Measurements from ENCODE around the gene SKP1.

Gene SKP1

GRCh38 chr5:134139891-134140469 lies 36.8 kb downstream of the SKP1 start:
- no peak for TF ChIP-seq EZH2phosphoT487 (IDR thresholded peaks at IDR 0.05; ENCODE audit: borderline replicate concordance)
- Histone ChIP-seq H3K36me3 (ENCODE audit: insufficient read depth, low read length) (peaks cover 5% of the 10 kb centered on the region; the same call in 1 of the 2 replicates), H3K4me2 (ENCODE audit: low read depth, low read length, poor library complexity, severe bottlenecking) (peak overlapping the region; percentile 39), H3K4me1 (ENCODE audit: insufficient read depth, low read length, poor library complexity, severe bottlenecking) (peaks cover 39% of the 10 kb centered on the region), H3K4me3 (ENCODE audit: low read length, poor library complexity, severe bottlenecking) (no peak overlapping the region), H3K27me3 (ENCODE audit: insufficient read depth, low read length, poor library complexity, severe bottlenecking) (no peaks in the 10 kb centered on the region), H2AFZ (ENCODE audit: low read length) (no peak overlapping the region), H3K9ac (ENCODE audit: low read depth, low read length, poor library complexity, severe bottlenecking) (peak overlapping the region; percentile 62), H3F3A (ENCODE audit: low read depth) (no peaks in the 10 kb centered on the region), H3K9me2 (replicated peaks; ENCODE audit: low read depth, low read length) (no peaks in the 10 kb centered on the region), H3K79me2 (ENCODE audit: insufficient read depth, low read length) (no peaks in the 10 kb centered on the region), H4K20me1 (ENCODE audit: insufficient read depth, low read length, poor library complexity, severe bottlenecking) (no peaks in the 10 kb centered on the region), H3K9me3 (ENCODE audit: insufficient read depth, low read depth, low read length) (no peaks in the 10 kb centered on the region)

DNA sequence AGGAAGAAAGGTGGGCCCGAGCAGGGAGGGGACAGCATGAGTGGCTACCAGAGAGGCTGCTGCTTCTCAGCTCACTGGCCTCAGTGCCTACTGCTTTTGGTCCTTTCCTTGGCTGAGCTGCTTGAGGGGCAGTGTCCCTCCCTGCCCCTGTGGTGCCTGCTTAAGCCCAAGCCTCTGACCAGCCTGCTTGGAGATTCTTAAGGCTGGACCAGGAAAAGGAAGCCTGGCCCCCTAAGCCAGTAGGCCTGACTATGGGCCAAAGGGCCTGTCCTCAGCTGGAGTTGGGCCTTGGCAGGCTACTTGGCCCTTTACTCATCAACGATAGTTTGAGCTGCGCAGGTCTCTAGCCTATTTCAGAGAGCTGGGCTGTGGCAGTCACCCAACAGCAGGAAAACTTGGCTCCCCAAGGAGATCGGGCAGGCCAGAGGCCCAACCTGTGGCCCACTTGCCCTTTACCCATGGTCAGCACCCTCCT lies 37.3 kb downstream of the SKP1 start:
- H3K4me2 ChIP-seq (ENCODE audit: low read depth, low read length, poor library complexity, severe bottlenecking): no peak overlapping the region
- H3K4me1 ChIP-seq (ENCODE audit: insufficient read depth, low read length, poor library complexity, severe bottlenecking): peaks cover 39% of the 10 kb centered on the region
- H2AFZ ChIP-seq (ENCODE audit: low read length): no peak overlapping the region
- peaks cover 4% of the 10 kb centered on the region; the same call in 1 of the 2 replicates for H3K36me3 ChIP-seq (ENCODE audit: insufficient read depth, low read length)
- H3K4me3 ChIP-seq (ENCODE audit: low read length, poor library complexity, severe bottlenecking): no peak overlapping the region
- H3K9me3 ChIP-seq (ENCODE audit: insufficient read depth, low read depth, low read length): no peaks in the 10 kb centered on the region
- no peaks in the 10 kb centered on the region for H3K9me2 ChIP-seq (replicated peaks; ENCODE audit: low read depth, low read length)
- peak overlapping the region; percentile 62 for H3K9ac ChIP-seq (ENCODE audit: low read depth, low read length, poor library complexity, severe bottlenecking)
- TF ChIP-seq CTCF (conservative IDR thresholded peaks at IDR 0.05; ENCODE audit: low read length): no peak
- TF ChIP-seq EZH2phosphoT487 (IDR thresholded peaks at IDR 0.05; ENCODE audit: borderline replicate concordance): no peak
- no peaks in the 10 kb centered on the region for H4K20me1 ChIP-seq (ENCODE audit: insufficient read depth, low read length, poor library complexity, severe bottlenecking)
- H3K27me3 ChIP-seq (ENCODE audit: insufficient read depth, low read length, poor library complexity, severe bottlenecking): no peaks in the 10 kb centered on the region
- no peaks in the 10 kb centered on the region for H3F3A ChIP-seq (ENCODE audit: low read depth)
- no peaks in the 10 kb centered on the region for H3K79me2 ChIP-seq (ENCODE audit: insufficient read depth, low read length)

DNA sequence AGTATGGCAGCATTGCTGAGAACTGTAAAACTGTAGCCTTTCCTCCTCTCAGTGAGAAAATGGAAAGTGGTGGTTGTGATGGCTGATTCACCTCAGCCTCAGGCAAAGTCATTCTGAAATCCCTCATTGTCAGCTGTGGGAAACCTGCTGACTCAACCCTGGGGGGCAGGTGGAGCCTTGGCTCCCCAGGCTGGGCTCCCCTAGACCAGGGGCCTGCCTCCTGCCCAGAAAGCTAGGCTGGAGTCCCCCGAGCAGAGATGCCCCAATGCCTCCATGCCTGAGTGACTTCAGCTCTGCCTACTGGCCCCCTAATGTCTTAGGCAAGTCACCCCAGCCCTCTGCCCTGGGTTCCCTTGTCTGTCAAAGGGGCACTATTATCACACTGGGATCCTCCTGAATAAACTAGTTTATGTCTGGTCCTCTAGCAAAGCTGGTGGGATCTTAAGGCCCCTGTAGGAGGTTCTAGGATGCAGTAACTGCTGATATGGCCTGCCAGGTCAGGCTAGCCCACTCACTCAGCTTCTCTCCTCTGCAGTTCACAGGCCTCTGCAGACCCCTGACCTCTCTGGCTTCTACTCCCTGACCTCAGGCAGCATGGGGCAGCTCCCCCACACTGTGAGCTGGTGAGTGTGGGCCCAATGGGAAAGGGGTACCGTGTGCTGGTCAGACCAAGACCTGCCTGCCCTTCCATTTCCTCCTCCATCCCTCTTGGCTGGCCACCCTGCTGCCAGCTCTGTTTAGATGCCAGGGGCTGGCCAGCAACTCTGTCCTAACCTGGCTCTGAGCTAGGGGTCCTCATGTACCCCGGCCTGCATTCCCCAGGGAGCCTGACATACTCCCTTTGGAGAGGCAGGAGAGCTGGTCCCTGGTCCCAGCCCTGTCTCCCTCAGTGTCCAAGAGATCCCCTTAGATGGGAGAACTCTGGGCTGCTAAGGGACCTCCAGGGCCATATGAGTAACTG lies 38.1 kb downstream of the SKP1 start:
- no peak overlapping the region for H3K9ac ChIP-seq (ENCODE audit: low read depth, low read length, poor library complexity, severe bottlenecking)
- no peaks in the 10 kb centered on the region for H3K9me3 ChIP-seq (ENCODE audit: insufficient read depth, low read depth, low read length)
- no peak overlapping the region for H3K4me3 ChIP-seq (ENCODE audit: low read length, poor library complexity, severe bottlenecking)
- H2AFZ ChIP-seq (ENCODE audit: low read length): no peak overlapping the region
- no peak overlapping the region for H3K4me2 ChIP-seq (ENCODE audit: low read depth, low read length, poor library complexity, severe bottlenecking)
- H3K9me2 ChIP-seq (replicated peaks; ENCODE audit: low read depth, low read length): no peaks in the 10 kb centered on the region
- no peaks in the 10 kb centered on the region for H3K79me2 ChIP-seq (ENCODE audit: insufficient read depth, low read length)
- no peaks in the 10 kb centered on the region for H4K20me1 ChIP-seq (ENCODE audit: insufficient read depth, low read length, poor library complexity, severe bottlenecking)
- H3K4me1 ChIP-seq (ENCODE audit: insufficient read depth, low read length, poor library complexity, severe bottlenecking): peaks cover 39% of the 10 kb centered on the region
- peaks cover 4% of the 10 kb centered on the region; the same call in 1 of the 2 replicates for H3K36me3 ChIP-seq (ENCODE audit: insufficient read depth, low read length)
- TF ChIP-seq EZH2phosphoT487 (IDR thresholded peaks at IDR 0.05; ENCODE audit: borderline replicate concordance) (no peak), CTCF (conservative IDR thresholded peaks at IDR 0.05; ENCODE audit: low read length) (no peak)
- H3F3A ChIP-seq (ENCODE audit: low read depth): no peaks in the 10 kb centered on the region
- no peaks in the 10 kb centered on the region for H3K27me3 ChIP-seq (ENCODE audit: insufficient read depth, low read length, poor library complexity, severe bottlenecking)

All from Loucy (cell line).